ENCODE data around the gene CBY1. TPM values are rescaled to one million over a fixed set of nuclear protein-coding genes. Genes with fewer than 3 reads are reported as not detected.

CBY1 gene
- total RNA-seq = 23.7 and 25.0 TPM in 2 replicates

- H3K27me3 ChIP-seq (ENCODE audit: control insufficient read depth, insufficient read depth, low read length) = no peaks in the 10 kb centered on the region
- peak; percentile 49 for DNase-seq (ENCODE audit: low read depth)
- H3K4me3 ChIP-seq (ENCODE audit: low read depth, low read length) = peak within 1 kb of the TSS; percentile 69
- no peaks in the 10 kb centered on the region for H3K36me3 ChIP-seq (ENCODE audit: control insufficient read depth, insufficient read depth, low read length)
- no peak for TF ChIP-seq CTCF (IDR thresholded peaks at IDR 0.05; ENCODE audit: insufficient read depth, low read length, poor library complexity, severe bottlenecking)
These were observed at the start of gene CBY1, which contains the start of gene FAM227A for GRCh38 chr22:38656256-38657044. TSS of gene CBY1 (plus strand) at chr22:38656638. CDS start at chr22:38668055, 11,417 bp downstream. TSS of gene FAM227A (minus strand) at chr22:38656392. CDS start at chr22:38650168, 6,224 bp downstream.

- no peak for DNase-seq (ENCODE audit: low read depth)
- no peak overlapping the region for H3K4me3 ChIP-seq (ENCODE audit: low read depth, low read length)
- H3K27me3 ChIP-seq (ENCODE audit: control insufficient read depth, insufficient read depth, low read length) = no peaks in the 10 kb centered on the region
- no peaks in the 10 kb centered on the region for H3K36me3 ChIP-seq (ENCODE audit: control insufficient read depth, insufficient read depth, low read length)
- no peak for TF ChIP-seq CTCF (IDR thresholded peaks at IDR 0.05; ENCODE audit: insufficient read depth, low read length, poor library complexity, severe bottlenecking)
These were observed 48.8 kb upstream of the CBY1 start for GRCh38 chr22:38607680-38608079.

GRCh38 chr22:38608992-38609750 is 47.3 kb upstream of the CBY1 start:
- DNase-seq (ENCODE audit: low read depth) = no peak
- H3K36me3 ChIP-seq (ENCODE audit: control insufficient read depth, insufficient read depth, low read length) = no peaks in the 10 kb centered on the region
- TF ChIP-seq CTCF (IDR thresholded peaks at IDR 0.05; ENCODE audit: insufficient read depth, low read length, poor library complexity, severe bottlenecking) = no peak
- H3K27me3 ChIP-seq (ENCODE audit: control insufficient read depth, insufficient read depth, low read length) = no peaks in the 10 kb centered on the region
- no peak overlapping the region for H3K4me3 ChIP-seq (ENCODE audit: low read depth, low read length)

- peaks cover 1% of the 10 kb centered on the region for H3K36me3 ChIP-seq (ENCODE audit: control insufficient read depth, insufficient read depth, low read length)
- TF ChIP-seq CTCF (IDR thresholded peaks at IDR 0.05; ENCODE audit: insufficient read depth, low read length, poor library complexity, severe bottlenecking) = no peak
- no peak overlapping the region for H3K4me3 ChIP-seq (ENCODE audit: low read depth, low read length)
- H3K27me3 ChIP-seq (ENCODE audit: control insufficient read depth, insufficient read depth, low read length) = no peaks in the 10 kb centered on the region
- no peak for DNase-seq (ENCODE audit: low read depth)
These were observed 46.2 kb upstream of the CBY1 start for GRCh38 chr22:38610234-38610633.

- H3K27me3 ChIP-seq (ENCODE audit: control insufficient read depth, insufficient read depth, low read length) = no peaks in the 10 kb centered on the region
- H3K36me3 ChIP-seq (ENCODE audit: control insufficient read depth, insufficient read depth, low read length) = peaks cover 1% of the 10 kb centered on the region
- no peak for DNase-seq (ENCODE audit: low read depth)
- no peak overlapping the region for H3K4me3 ChIP-seq (ENCODE audit: low read depth, low read length)
- TF ChIP-seq CTCF (IDR thresholded peaks at IDR 0.05; ENCODE audit: insufficient read depth, low read length, poor library complexity, severe bottlenecking) = no peak
These were observed 44.9 kb upstream of the CBY1 start for GRCh38 chr22:38611559-38611958.
